Astrocyte (in vitro differentiated cells and primary cell): ENCODE data around the gene TMCC1.

ENCODE experiments used
- CTCF ChIP-seq: IDR thresholded peaks from 2 replicates; pipeline ENCODE4 v1.5.1; 2011; ENCODE audit warnings: low read depth, mild to moderate bottlenecking, inconsistent platforms, low read length, moderate library complexity; ENCODE audit not compliant: insufficient read depth
- EZH2 ChIP-seq: IDR thresholded peaks from 2 replicates; pipeline ENCODE4 v1.6.1; 2012; ENCODE audit warnings: mild to moderate bottlenecking, low read length, inconsistent platforms; ENCODE audit not compliant: insufficient read depth

GRCh38 chr3:129616713-129617112, 276.8 kb downstream of the TMCC1 start:
- no peak for TF ChIP-seq CTCF
- TF ChIP-seq EZH2: no peak
